HG03097 (cell line): ENCODE measurements around the gene SEC63.
"Not testable (repeated sequence)": the region's sequence is repeated elsewhere in the genome, so short reads cannot be mapped to it uniquely, and the experiment has no call there.

Experiments used
- ATAC-seq: cut with Tn5 transposase; IDR thresholded peaks from one replicate; pipeline ENCODE4 v1.9.1; 2021; ENCODE audit not compliant: unreplicated experiment, low FRiP score

Gene SEC63

DNA sequence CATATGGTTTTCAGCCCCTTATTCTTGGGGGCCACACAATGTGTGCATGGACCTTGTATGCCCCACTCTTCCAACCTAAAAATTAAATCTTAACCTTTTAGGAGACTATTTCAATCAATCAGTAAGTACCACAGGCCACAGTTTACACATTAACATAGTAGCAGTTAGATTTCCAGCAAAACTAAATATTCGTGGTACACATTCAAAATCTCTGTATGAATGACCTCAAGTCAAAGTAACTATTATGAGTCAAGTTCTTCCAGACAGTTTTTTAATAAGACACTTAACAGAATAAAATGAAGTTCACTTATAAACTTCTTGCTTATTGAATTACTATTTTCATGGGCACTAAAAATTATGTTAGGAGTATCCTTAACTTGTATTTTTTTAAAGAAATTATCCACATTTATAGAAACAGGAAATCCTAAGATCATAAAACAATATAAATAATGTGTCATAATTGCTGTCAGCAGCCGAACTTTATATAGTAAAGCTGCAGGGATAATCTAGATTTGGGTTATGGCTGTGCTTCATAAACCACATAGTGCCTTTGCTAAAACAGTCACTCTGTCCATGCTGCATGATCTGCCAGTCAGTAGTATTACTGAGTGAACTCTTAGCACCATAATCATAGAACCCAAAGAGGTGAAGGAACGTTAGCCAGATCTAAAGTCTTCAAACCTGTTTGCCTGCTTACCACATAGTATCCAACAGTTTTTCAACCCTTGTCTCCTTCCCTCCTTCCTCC lies 21.7 kb downstream of the SEC63 start:
- no peak for ATAC-seq

DNA sequence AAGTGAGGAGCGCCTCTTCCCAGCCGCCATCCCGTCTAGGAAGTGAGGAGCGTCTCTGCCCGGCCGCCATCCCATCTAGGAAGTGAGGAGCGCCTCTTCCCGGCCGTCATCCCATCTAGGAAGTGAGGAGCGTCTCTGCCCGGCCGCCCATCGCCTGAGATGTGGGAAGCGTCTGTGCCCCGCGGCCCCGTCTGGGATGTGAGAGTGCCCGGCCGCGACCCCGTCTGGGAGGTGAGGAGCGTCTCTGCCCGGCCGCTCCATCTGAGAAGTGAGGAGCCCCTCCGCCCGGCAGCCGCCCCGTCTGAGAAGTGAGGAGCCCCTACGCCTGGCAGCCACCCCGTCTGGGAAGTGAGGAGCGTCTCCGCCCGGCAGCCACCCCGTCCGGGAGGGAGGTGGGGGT lies 23.8 kb downstream of the SEC63 start:
- ATAC-seq: not testable (repeated sequence)

GRCh38 chr6:107932580-107932979 lies 25.4 kb downstream of the SEC63 start:
- ATAC-seq: no peak

DNA sequence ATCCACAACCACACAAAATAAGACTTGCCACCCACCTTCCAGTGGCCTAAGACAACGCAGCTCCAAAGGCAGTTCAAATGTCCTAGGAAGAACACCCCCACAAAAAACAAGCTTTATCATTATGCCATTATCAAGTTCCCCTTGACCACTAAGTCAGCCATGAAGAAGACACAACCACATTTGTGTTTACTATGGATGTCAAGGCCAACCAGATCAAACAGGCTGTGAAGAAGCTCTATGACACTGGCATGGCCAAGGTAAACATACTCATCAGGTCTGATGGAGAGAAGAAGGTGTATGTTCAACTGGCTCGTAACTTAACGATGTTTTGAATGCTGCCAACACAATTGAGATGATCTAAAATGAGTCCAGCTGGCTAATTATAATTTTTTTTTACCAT lies 26.1 kb downstream of the SEC63 start:
- no peak for ATAC-seq

DNA sequence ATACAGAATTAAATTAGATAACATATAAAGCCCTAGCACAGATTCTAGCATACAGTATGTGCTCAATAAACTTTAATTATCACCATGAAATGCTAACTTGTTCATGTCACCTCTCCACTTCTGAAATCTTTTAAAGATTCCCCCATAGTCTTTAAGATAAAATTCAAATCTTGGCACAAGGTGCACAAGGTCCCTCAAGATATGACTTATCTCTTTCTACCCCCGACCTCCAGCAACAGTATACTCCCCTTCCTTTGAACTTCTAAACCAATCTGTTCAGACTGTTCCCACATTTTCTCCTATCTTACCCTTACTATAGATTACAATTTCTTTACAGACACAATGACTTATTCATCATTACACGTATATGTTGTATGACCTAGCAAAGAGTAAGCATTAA lies 29.0 kb downstream of the SEC63 start:
- no peak for ATAC-seq

DNA sequence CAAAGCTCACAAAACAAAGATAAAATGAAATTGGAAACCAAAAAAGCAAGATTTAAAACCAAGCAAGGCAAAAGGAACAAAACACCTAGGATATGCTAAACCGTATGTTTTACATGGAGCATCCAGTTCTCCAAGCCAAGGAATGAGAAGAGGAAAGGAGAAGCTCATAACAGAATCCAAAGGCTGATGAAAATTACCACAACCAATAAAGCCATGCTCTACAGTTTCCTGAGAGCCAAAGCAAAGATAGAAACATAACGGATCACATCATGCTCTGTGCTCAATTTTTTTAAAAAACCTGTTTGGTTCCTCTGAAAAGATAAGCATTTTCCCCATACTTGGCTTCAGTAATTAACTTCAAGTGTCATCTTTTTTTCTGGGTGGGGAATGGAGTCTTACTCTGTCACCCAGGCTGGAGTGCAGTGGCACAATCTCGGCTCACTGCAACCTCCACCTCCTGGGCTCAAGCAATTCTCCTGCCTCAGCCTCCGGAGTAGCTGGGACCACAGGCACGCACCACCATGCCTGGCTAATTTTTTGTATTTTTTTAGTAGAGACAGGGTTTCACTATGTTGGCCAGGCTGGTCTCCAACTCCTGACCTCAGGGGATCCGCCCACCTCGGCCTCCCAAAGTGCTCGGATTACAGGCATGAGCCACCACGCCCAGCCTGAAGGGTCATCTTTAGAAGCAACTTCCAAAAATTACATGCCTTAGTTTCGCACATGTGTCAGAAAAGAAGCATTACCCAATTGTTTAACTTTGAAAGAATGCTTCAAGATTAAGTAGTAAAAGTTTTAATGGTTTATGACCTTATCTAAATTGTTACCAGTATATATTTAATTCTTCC lies 31.1 kb downstream of the SEC63 start:
- not testable (repeated sequence) for ATAC-seq

- no peak for ATAC-seq
Measured at GRCh38 chr6:107917451-107918375, 40.3 kb downstream of the SEC63 start.

DNA sequence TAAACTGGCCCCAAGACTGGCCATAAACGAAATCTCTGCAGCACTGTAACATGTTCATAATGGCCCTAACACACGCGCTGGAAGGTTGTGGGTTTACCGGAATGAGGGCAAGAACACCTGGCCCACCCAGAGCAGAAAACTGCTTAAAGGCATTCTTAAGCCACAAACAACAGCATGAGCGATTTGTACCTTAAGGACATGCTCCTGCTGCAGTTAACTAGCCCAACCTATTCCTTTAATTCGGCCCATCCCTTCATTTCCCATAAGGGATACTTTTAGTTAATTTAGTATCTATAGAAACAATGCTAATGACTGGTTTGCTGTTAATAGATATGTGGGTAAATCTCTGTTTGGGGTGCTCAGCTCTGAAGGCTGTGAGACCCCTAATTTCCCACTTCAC lies 41.0 kb downstream of the SEC63 start:
- ATAC-seq: not testable (repeated sequence)

- no peak for ATAC-seq
Measured at GRCh38 chr6:107911692-107912091, 46.3 kb downstream of the SEC63 start.

GRCh38 chr6:107894809-107895396 lies 63.1 kb downstream of the SEC63 start:
- no peak for ATAC-seq

- ATAC-seq: not testable (repeated sequence)
Measured at GRCh38 chr6:107890431-107890830, 67.6 kb downstream of the SEC63 start.

- not testable (repeated sequence) for ATAC-seq
Measured at GRCh38 chr6:107885950-107886349, 72.1 kb downstream of the SEC63 start.

DNA sequence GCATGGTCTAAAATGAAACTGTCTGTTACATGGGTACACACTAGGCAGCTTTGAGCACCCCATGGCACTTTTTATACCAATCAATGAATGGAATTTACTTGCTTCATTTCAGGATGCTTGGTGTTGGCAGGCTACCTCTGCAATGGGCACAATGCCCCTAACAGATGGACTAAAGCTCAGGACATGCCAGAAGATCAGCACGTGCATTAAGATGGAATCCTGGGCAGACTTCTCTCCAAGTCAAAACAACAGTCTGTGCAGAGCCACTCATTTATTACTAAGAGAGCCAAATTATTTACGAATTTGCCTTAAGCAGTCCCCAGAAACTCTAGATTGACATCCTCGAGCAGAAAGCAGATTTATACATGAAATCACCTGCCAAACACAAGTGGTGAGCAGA lies 78.1 kb downstream of the SEC63 start:
- no peak for ATAC-seq

DNA sequence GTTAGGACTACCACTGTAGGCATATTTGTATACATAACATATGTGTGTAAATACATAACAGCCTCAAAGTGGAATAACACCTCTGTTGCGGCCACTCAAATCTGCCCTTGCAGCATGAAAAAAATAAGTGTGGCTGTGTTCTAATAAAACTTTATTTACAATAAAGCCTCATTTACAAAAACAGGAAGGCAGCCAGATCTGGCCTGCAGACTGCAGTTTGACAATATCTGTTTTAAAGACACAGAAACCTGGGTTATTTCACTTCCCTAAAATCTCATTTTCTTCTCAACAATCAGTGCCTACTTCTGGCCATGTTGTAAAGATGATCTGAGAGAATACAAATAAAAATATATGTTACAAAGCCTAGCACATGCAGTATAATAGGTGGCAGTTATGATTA lies 80.0 kb downstream of the SEC63 start:
- ATAC-seq: no peak

DNA sequence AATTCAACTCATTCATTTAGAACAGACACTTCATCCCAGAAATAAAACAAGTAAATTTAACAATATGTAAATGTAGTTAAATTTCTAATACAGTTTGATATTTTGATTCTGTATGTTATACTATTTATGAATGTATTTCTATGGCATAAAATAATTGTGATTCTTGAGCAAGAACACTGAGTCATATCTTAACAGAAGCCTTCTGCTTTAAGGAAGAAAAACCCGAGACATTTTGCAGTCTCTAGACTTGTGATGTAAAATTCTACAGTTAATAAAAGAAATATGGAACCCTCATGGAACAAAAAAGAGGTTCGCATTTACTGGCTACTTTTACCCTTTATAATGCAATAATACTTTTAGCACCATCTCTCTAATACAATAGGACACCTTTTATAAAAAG lies 86.0 kb downstream of the SEC63 start:
- ATAC-seq: no peak

DNA sequence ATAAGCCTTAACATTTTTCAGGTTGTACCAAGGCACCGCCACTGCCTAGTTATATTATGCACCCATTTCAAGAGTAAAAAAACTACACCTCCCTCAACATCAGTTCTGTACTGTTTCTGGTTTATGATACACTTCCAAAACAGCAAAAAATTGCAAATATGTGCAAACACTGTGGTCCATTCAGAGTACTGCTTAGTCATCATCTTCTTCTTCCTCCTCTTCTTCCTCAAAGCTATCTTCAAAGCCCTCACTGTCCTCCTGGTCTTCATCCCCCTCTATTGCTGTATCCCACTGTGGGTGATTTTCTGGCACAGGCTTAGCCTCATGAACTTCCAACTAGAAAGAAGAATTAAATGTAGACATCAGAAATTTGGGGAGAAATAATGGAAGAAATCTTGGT lies 86.5 kb downstream of the SEC63 start:
- not testable (repeated sequence) for ATAC-seq

- no peak for ATAC-seq
Measured at GRCh38 chr6:107871016-107871415, 87.0 kb downstream of the SEC63 start.

- no peak for ATAC-seq
Measured at GRCh38 chr6:107870381-107870780, 87.6 kb downstream of the SEC63 start.

GRCh38 chr6:107869871-107870270 lies 88.1 kb downstream of the SEC63 start:
- ATAC-seq: no peak

- no peak for ATAC-seq
Measured at GRCh38 chr6:107868867-107869611, 89.0 kb downstream of the SEC63 start.
